Measurements from ENCODE around the gene ST8SIA4.

The ST8SIA4 gene

DNA sequence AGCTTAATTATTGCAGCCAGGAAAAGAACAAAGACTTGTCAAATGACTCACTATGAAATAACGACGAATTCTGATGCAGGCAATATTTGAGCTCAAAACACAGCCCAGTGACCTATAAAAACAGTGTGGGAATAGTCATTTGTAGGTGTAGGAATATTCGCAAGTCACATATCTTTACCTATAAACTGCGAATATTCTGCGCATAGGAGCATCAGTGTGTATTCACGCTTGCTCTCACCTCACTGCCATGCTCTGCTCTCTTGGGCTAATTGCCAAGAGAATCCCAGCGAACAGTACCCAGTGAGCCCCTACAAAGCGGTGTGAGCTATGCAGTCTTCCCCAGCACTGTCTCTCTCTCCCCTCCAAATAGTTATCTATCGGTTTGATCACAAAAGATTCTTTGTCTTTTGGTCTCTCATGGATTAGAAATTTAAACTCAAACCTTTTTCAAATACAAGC is 74.2 kb downstream of the ST8SIA4 start:
- Histone ChIP-seq H2AFZ (ENCODE audit: low read length) (no peak overlapping the region), H3K79me2 (ENCODE audit: insufficient read depth, low read length) (0 out of 2 replicates have a peak, but pooled peaks cover 3% of the 10 kb centered on the region), H3K9me2 (replicated peaks; ENCODE audit: low read depth, low read length) (no peaks in the 10 kb centered on the region), H3K36me3 (ENCODE audit: insufficient read depth, low read length) (no peaks in the 10 kb centered on the region), H3K4me2 (ENCODE audit: low read depth, low read length, poor library complexity, severe bottlenecking) (no peak overlapping the region), H3K4me3 (ENCODE audit: low read length, poor library complexity, severe bottlenecking) (no peak overlapping the region), H4K20me1 (ENCODE audit: insufficient read depth, low read length, poor library complexity, severe bottlenecking) (no peaks in the 10 kb centered on the region), H3K27me3 (ENCODE audit: insufficient read depth, low read length, poor library complexity, severe bottlenecking) (no peaks in the 10 kb centered on the region), H3F3A (ENCODE audit: low read depth) (no peaks in the 10 kb centered on the region), H3K9me3 (ENCODE audit: insufficient read depth, low read depth, low read length) (no peaks in the 10 kb centered on the region), H3K4me1 (ENCODE audit: insufficient read depth, low read length, poor library complexity, severe bottlenecking) (no peaks in the 10 kb centered on the region), H3K9ac (ENCODE audit: low read depth, low read length, poor library complexity, severe bottlenecking) (no peak overlapping the region)
- TF ChIP-seq EZH2phosphoT487 (IDR thresholded peaks at IDR 0.05; ENCODE audit: borderline replicate concordance), result no peak
- TF ChIP-seq, protein P1, sequence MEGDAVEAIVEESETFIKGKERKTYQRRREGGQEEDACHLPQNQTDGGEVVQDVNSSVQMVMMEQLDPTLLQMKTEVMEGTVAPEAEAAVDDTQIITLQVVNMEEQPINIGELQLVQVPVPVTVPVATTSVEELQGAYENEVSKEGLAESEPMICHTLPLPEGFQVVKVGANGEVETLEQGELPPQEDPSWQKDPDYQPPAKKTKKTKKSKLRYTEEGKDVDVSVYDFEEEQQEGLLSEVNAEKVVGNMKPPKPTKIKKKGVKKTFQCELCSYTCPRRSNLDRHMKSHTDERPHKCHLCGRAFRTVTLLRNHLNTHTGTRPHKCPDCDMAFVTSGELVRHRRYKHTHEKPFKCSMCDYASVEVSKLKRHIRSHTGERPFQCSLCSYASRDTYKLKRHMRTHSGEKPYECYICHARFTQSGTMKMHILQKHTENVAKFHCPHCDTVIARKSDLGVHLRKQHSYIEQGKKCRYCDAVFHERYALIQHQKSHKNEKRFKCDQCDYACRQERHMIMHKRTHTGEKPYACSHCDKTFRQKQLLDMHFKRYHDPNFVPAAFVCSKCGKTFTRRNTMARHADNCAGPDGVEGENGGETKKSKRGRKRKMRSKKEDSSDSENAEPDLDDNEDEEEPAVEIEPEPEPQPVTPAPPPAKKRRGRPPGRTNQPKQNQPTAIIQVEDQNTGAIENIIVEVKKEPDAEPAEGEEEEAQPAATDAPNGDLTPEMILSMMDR (conservative IDR thresholded peaks at IDR 0.05; ENCODE audit: low read length), result no peak

DNA sequence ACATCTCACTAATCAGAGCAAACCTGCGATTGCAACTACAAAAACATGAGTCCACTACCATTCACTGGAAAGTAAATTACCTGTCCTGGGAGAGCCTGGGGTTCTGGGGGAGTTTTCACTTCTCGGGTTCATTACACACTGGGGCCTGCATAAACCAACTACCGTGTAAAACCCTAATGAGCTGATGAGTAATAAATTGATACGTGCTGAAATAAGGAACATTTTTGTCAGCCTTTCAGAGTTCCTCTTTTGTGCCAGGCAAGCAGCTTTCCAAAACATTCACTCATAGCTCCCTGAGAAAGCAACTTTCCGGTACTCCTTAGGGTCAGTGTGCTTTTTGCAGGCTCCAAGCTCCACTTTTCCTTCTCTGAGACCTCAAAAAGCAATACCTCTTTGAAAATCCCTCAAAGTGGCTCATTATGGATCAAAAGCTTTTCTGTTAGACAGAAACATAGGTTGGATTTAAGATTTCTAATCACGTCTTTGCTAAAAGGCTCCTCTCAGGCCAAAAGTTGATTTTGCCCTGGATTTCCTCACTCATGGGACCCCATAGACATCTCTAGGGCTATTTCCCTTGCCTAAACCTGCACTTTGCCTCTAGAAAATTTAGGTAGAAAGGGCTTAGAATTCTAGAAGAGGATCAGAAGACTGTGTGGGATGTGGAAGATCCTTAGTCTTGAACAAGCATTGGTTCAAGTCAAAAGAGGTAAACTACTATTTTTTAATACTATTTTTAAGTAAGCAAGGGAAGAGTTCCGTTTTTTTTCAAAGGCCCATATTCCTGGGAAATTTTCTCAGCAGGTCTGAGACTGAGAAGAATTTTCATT is 74.8 kb downstream of the ST8SIA4 start:
- H3K9me2 ChIP-seq (replicated peaks; ENCODE audit: low read depth, low read length), result no peaks in the 10 kb centered on the region
- no peak overlapping the region for H3K4me3 ChIP-seq (ENCODE audit: low read length, poor library complexity, severe bottlenecking)
- no peaks in the 10 kb centered on the region for H3F3A ChIP-seq (ENCODE audit: low read depth)
- H3K4me1 ChIP-seq (ENCODE audit: insufficient read depth, low read length, poor library complexity, severe bottlenecking), result no peaks in the 10 kb centered on the region
- no peaks in the 10 kb centered on the region for H3K27me3 ChIP-seq (ENCODE audit: insufficient read depth, low read length, poor library complexity, severe bottlenecking)
- H3K36me3 ChIP-seq (ENCODE audit: insufficient read depth, low read length), result no peaks in the 10 kb centered on the region
- no peak overlapping the region for H3K4me2 ChIP-seq (ENCODE audit: low read depth, low read length, poor library complexity, severe bottlenecking)
- no peak overlapping the region for H3K9ac ChIP-seq (ENCODE audit: low read depth, low read length, poor library complexity, severe bottlenecking)
- 0 out of 2 replicates have a peak, but pooled peaks cover 3% of the 10 kb centered on the region for H3K79me2 ChIP-seq (ENCODE audit: insufficient read depth, low read length)
- TF ChIP-seq, protein P1 (conservative IDR thresholded peaks at IDR 0.05; ENCODE audit: low read length), result no peak
- TF ChIP-seq EZH2phosphoT487 (IDR thresholded peaks at IDR 0.05; ENCODE audit: borderline replicate concordance), result no peak
- no peaks in the 10 kb centered on the region for H3K9me3 ChIP-seq (ENCODE audit: insufficient read depth, low read depth, low read length)
- H4K20me1 ChIP-seq (ENCODE audit: insufficient read depth, low read length, poor library complexity, severe bottlenecking), result no peaks in the 10 kb centered on the region
- no peak overlapping the region for H2AFZ ChIP-seq (ENCODE audit: low read length)

DNA sequence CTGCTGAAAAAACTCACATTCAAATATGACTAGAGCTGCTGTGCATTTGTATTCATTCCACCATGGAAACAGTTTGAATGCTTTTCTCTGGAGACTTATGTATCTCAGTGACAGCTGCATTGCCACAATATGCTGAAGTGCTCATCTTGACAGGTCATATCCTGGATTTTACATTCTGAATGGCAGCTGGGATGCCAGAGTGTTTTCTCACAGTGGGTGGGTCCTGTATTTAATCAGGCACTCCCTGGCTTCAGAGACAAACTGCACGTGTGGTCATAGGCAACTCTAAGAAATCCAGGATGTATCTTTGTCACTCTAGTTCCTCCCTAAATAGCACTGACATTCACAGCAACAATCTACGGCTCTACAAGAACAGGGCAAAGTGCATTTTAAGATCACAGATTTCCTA is 75.6 kb downstream of the ST8SIA4 start:
- Histone ChIP-seq H3K9me3 (ENCODE audit: insufficient read depth, low read depth, low read length) (no peaks in the 10 kb centered on the region), H3K4me1 (ENCODE audit: insufficient read depth, low read length, poor library complexity, severe bottlenecking) (no peaks in the 10 kb centered on the region), H3K9ac (ENCODE audit: low read depth, low read length, poor library complexity, severe bottlenecking) (no peak overlapping the region), H3K36me3 (ENCODE audit: insufficient read depth, low read length) (no peaks in the 10 kb centered on the region), H4K20me1 (ENCODE audit: insufficient read depth, low read length, poor library complexity, severe bottlenecking) (no peaks in the 10 kb centered on the region), H3K4me3 (ENCODE audit: low read length, poor library complexity, severe bottlenecking) (no peak overlapping the region), H2AFZ (ENCODE audit: low read length) (no peak overlapping the region), H3K79me2 (ENCODE audit: insufficient read depth, low read length) (0 out of 2 replicates have a peak, but pooled peaks cover 3% of the 10 kb centered on the region), H3K27me3 (ENCODE audit: insufficient read depth, low read length, poor library complexity, severe bottlenecking) (no peaks in the 10 kb centered on the region), H3K9me2 (replicated peaks; ENCODE audit: low read depth, low read length) (no peaks in the 10 kb centered on the region), H3F3A (ENCODE audit: low read depth) (no peaks in the 10 kb centered on the region), H3K4me2 (ENCODE audit: low read depth, low read length, poor library complexity, severe bottlenecking) (no peak overlapping the region)
- TF ChIP-seq, protein P1 (conservative IDR thresholded peaks at IDR 0.05; ENCODE audit: low read length), result no peak
- no peak for TF ChIP-seq EZH2phosphoT487 (IDR thresholded peaks at IDR 0.05; ENCODE audit: borderline replicate concordance)

All from Loucy (cell line).